ENCODE data around the gene UNC5A.

Gene UNC5A

DNA sequence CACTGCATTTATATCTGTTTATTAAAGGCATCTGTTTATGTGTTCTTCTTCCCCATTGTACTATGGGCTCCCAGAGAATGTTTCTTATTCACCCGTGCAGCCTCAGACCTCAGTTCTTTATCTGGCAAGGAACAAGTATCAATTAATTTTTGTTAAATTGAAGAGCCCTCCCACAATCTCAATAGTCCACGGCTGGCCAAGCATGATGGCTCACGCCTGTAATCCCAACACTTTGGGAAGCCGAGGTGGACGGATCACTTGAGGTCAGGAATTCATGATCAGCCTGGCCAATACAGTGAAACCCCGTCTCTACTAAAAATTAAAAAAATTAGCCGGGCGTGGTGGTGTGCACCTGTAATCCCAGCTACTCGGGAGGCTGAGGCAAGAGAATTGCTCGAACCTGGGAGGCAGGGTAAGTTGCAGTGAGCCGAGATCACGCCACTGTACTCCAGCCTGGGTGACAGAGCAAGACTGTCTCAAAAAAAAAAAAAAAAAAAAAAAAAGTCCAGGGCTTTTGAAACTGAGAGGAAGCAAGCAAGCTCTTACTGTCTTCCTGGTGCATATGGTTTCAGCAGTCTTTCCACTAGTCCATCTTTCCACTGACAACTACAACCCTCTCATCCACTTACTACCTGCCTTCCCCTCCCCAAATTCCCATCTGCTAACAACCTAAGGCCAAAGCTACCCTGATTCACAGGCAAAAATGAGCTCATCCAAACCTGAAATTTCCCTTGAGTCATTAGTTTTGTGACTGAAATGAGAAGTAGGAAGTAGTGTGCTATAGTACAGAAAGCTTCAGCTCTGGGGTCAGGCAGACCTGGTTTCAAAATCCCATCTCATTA is 91.1 kb downstream of the UNC5A start:
- H3K9ac ChIP-seq (ENCODE audit: low read length), result no peak overlapping the region
- no peak for DNase-seq
- peaks cover 21% of the 10 kb centered on the region for H3K4me1 ChIP-seq (ENCODE audit: control insufficient read depth, insufficient read depth, low read depth, low read length)
- H2BK5ac ChIP-seq (ENCODE audit: low read depth, low read length, poor library complexity, severe bottlenecking), result no peak overlapping the region
- H2AFZ ChIP-seq (ENCODE audit: low read depth, low read length), result no peak overlapping the region
- no peak overlapping the region for H3K23ac ChIP-seq (ENCODE audit: low read length in 2 of 2)
- no peak overlapping the region for H2BK15ac ChIP-seq (ENCODE audit: low read depth, poor library complexity, severe bottlenecking)
- H3K27ac ChIP-seq (ENCODE audit: low read length, poor library complexity, severe bottlenecking), result peak overlapping the region; percentile 96
- H3K4me3 ChIP-seq (ENCODE audit: insufficient read depth in 1 of 2, low read depth in 1 of 2, low read length in 2 of 2), result no peak overlapping the region
- no peaks in the 10 kb centered on the region for H3K9me3 ChIP-seq (ENCODE audit: control insufficient read depth, low read length)
- H3K14ac ChIP-seq (ENCODE audit: low read length in 2 of 2), result no peak overlapping the region
- peak overlapping the region; percentile 33 for H2AK5ac ChIP-seq (ENCODE audit: low read length, severe bottlenecking)
- H2BK120ac ChIP-seq (ENCODE audit: low read depth, low read length), result no peak overlapping the region
- H3K36me3 ChIP-seq (ENCODE audit: control insufficient read depth in 1 of 2, insufficient read depth in 2 of 2, low read depth in 1 of 2, low read length in 2 of 2), result peaks cover 13 to 54% of the 10 kb centered on the region in 2 experiments
- H3K79me1 ChIP-seq (replicated peaks; ENCODE audit: low read length, poor library complexity, severe bottlenecking), result no peaks in the 10 kb centered on the region
- H3K18ac ChIP-seq (ENCODE audit: low read depth in 1 of 2, low read length in 2 of 2), result no peak overlapping the region
- no peak overlapping the region for H3K4ac ChIP-seq (ENCODE audit: low read depth in 1 of 2, low read length in 2 of 2)
- no peak overlapping the region for H3K4me2 ChIP-seq (ENCODE audit: low read length, poor library complexity, severe bottlenecking)
- H3K27me3 ChIP-seq (ENCODE audit: control insufficient read depth in 1 of 2, insufficient read depth in 1 of 2, low read length in 2 of 2), result peaks cover 0 to 1% of the 10 kb centered on the region in 2 experiments
- H2BK12ac ChIP-seq (ENCODE audit: low read length in 2 of 2), result no peak overlapping the region
- no peak overlapping the region for H4K8ac ChIP-seq (ENCODE audit: low read length)
- WGBS, result 97% methylated on average over 12 of the region's 12 CpGs
- H4K91ac ChIP-seq (ENCODE audit: low read length), result no peak overlapping the region

DNA sequence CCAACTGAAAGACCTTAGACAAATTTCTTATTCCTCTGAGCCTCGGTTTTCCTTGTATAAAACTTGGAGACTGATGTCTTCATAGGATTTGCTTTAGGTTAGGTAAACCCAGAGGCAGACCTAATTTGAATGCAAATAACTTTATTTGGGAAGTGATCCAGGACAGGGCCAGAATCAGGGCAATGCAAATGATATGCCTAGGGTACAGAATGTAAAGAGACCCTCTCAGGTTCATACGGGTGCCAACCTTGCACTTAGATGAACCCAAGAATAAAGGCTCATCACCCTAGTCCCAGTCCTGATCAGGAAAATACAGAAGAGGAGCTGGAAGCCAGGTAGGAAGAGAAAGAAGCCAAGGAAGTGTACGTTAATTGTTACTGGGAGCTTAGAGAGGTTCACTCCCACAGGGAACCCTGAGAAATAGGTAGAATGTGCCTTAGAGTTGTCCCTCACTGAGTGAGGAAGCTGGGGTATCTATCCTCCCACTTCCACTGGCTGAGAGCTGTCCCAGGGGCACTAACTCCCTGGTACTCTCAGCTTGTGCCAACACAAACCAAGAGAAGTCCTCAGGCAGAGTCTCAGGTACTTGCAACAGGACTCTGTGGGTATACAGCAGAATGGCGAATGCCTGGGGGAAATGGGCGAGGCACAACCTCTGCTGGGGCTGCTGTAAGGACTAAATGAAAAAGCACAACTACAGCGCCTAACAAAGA is 91.9 kb downstream of the UNC5A start:
- 98% methylated on average over 6 of the region's 6 CpGs for WGBS

DNA sequence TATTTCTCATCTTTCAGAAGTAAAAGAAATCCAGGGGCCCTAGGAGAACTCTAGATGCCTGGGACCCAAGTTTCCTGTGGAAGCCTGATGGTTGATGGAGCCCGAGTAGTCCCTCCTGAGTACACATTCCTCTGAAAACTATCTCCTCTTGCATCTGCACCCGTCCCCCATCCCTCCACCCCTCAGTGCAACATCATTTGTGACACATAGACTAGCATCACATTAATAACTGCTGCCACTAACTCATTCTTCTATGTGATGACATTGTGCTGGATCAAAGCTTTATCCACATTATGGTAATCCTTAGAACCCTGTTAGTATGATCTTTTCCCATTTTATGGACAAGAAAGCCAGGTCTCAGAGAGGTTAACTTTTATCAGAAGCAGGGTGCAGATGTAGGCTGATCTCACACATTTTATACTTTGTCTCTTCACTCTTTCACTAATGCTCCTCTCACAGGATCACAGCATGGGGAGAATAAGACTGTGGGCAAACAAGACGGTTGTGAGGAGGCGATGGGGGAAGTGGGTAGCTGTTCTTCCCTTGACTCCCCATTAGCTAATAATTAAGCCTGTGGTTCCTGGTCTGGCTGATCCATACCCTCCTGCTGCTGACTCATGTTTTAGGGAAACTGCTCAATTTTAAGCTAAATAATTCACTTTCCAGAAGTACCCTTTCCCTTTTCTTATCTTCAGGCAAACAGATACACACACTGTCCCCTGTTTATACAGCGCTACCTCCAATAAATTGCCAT is 92.7 kb downstream of the UNC5A start:
- Histone ChIP-seq H3K36me3 (ENCODE audit: control insufficient read depth in 1 of 2, insufficient read depth in 2 of 2, low read depth in 1 of 2, low read length in 2 of 2) (peaks cover 13 to 70% of the 10 kb centered on the region in 2 experiments), H2BK5ac (ENCODE audit: low read depth, low read length, poor library complexity, severe bottlenecking) (peak overlapping the region; percentile 80), H3K14ac (ENCODE audit: low read length in 2 of 2) (no peak overlapping the region), H2AFZ (ENCODE audit: low read depth, low read length) (no peak overlapping the region), H2BK12ac (ENCODE audit: low read length in 2 of 2) (no peak overlapping the region), H3K79me1 (replicated peaks; ENCODE audit: low read length, poor library complexity, severe bottlenecking) (no peaks in the 10 kb centered on the region), H4K91ac (ENCODE audit: low read length) (no peak overlapping the region), H3K4me1 (ENCODE audit: control insufficient read depth, insufficient read depth, low read depth, low read length) (peaks cover 23% of the 10 kb centered on the region), H3K4ac (ENCODE audit: low read depth in 1 of 2, low read length in 2 of 2) (no peak overlapping the region), H3K9ac (ENCODE audit: low read length) (no peak overlapping the region), H4K8ac (ENCODE audit: low read length) (no peak overlapping the region), H3K23ac (ENCODE audit: low read length in 2 of 2) (no peak overlapping the region), H2AK5ac (ENCODE audit: low read length, severe bottlenecking) (peak overlapping the region; percentile 90), H2BK120ac (ENCODE audit: low read depth, low read length) (no peak overlapping the region), H3K9me3 (ENCODE audit: control insufficient read depth, low read length) (no peaks in the 10 kb centered on the region), H2BK15ac (ENCODE audit: low read depth, poor library complexity, severe bottlenecking) (no peak overlapping the region), H3K4me2 (ENCODE audit: low read length, poor library complexity, severe bottlenecking) (no peak overlapping the region), H3K4me3 (ENCODE audit: insufficient read depth in 1 of 2, low read depth in 1 of 2, low read length in 2 of 2) (no peak overlapping the region), H3K27me3 (ENCODE audit: control insufficient read depth in 1 of 2, insufficient read depth in 1 of 2, low read length in 2 of 2) (no peaks in the 10 kb centered on the region), H3K27ac (ENCODE audit: low read length, poor library complexity, severe bottlenecking) (peak overlapping the region; percentile 98), H3K18ac (ENCODE audit: low read depth in 1 of 2, low read length in 2 of 2) (no peak overlapping the region)
- no peak for DNase-seq
- WGBS, result 100% methylated on average over 5 of the region's 5 CpGs

More for the DNA sequence above, 91.9 kb downstream of the UNC5A start:
- H3K4ac ChIP-seq (ENCODE audit: low read depth in 1 of 2, low read length in 2 of 2), result no peak overlapping the region
- no peak overlapping the region for H2BK15ac ChIP-seq (ENCODE audit: low read depth, poor library complexity, severe bottlenecking)
- no peak overlapping the region for H3K23ac ChIP-seq (ENCODE audit: low read length in 2 of 2)
- H3K4me2 ChIP-seq (ENCODE audit: low read length, poor library complexity, severe bottlenecking), result no peak overlapping the region
- H3K4me1 ChIP-seq (ENCODE audit: control insufficient read depth, insufficient read depth, low read depth, low read length), result peaks cover 23% of the 10 kb centered on the region
- no peaks in the 10 kb centered on the region for H3K79me1 ChIP-seq (replicated peaks; ENCODE audit: low read length, poor library complexity, severe bottlenecking)
- no peak overlapping the region for H2AFZ ChIP-seq (ENCODE audit: low read depth, low read length)
- H4K8ac ChIP-seq (ENCODE audit: low read length), result no peak overlapping the region
- no peak overlapping the region for H2BK120ac ChIP-seq (ENCODE audit: low read depth, low read length)
- peak overlapping the region; percentile 90 for H2AK5ac ChIP-seq (ENCODE audit: low read length, severe bottlenecking)
- no peak for DNase-seq
- H3K9ac ChIP-seq (ENCODE audit: low read length), result no peak overlapping the region
- H3K27ac ChIP-seq (ENCODE audit: low read length, poor library complexity, severe bottlenecking), result peak overlapping the region; percentile 96
- H3K27me3 ChIP-seq (ENCODE audit: control insufficient read depth in 1 of 2, insufficient read depth in 1 of 2, low read length in 2 of 2), result no peaks in the 10 kb centered on the region
- H4K91ac ChIP-seq (ENCODE audit: low read length), result no peak overlapping the region
- H2BK12ac ChIP-seq (ENCODE audit: low read length in 2 of 2), result no peak overlapping the region
- H3K36me3 ChIP-seq (ENCODE audit: control insufficient read depth in 1 of 2, insufficient read depth in 2 of 2, low read depth in 1 of 2, low read length in 2 of 2), result peaks cover 13 to 62% of the 10 kb centered on the region in 2 experiments
- H3K4me3 ChIP-seq (ENCODE audit: insufficient read depth in 1 of 2, low read depth in 1 of 2, low read length in 2 of 2), result no peak overlapping the region
- H3K18ac ChIP-seq (ENCODE audit: low read depth in 1 of 2, low read length in 2 of 2), result no peak overlapping the region
- no peaks in the 10 kb centered on the region for H3K9me3 ChIP-seq (ENCODE audit: control insufficient read depth, low read length)
- H2BK5ac ChIP-seq (ENCODE audit: low read depth, low read length, poor library complexity, severe bottlenecking), result peak overlapping the region; percentile 76
- H3K14ac ChIP-seq (ENCODE audit: low read length in 2 of 2), result no peak overlapping the region

DNA sequence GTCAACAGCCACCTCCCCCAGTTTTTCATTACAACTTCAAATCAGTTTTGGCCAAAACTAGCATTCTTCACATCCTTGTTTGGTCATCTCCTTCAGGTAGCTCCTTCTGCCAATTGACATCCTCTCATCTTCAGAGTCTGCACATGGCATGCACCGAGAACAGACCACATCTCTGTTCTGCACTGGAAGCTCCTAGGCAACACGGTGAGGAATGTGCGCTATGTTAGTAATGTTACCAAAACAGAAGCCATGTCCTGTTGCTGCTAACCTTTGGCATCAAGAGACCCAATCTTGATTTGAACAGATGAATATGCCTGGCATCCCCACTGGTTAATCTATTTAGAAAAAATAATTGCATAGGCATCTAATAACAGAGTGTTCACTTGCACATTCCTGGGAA is 93.9 kb downstream of the UNC5A start:
- H3K4me1 ChIP-seq (ENCODE audit: control insufficient read depth, insufficient read depth, low read depth, low read length), result peaks cover 23% of the 10 kb centered on the region
- H3K14ac ChIP-seq (ENCODE audit: low read length in 2 of 2), result no peak overlapping the region
- no peak overlapping the region for H4K91ac ChIP-seq (ENCODE audit: low read length)
- H3K4me3 ChIP-seq (ENCODE audit: insufficient read depth in 1 of 2, low read depth in 1 of 2, low read length in 2 of 2), result no peak overlapping the region
- H2BK15ac ChIP-seq (ENCODE audit: low read depth, poor library complexity, severe bottlenecking), result no peak overlapping the region
- DNase-seq, result no peak
- no peak overlapping the region for H3K23ac ChIP-seq (ENCODE audit: low read length in 2 of 2)
- H3K9ac ChIP-seq (ENCODE audit: low read length), result no peak overlapping the region
- H2AK5ac ChIP-seq (ENCODE audit: low read length, severe bottlenecking), result peak overlapping the region; percentile 99
- no peaks in the 10 kb centered on the region for H3K27me3 ChIP-seq (ENCODE audit: control insufficient read depth in 1 of 2, insufficient read depth in 1 of 2, low read length in 2 of 2)
- H3K4ac ChIP-seq (ENCODE audit: low read depth in 1 of 2, low read length in 2 of 2), result no peak overlapping the region
- peaks cover 1% of the 10 kb centered on the region for H3K79me1 ChIP-seq (replicated peaks; ENCODE audit: low read length, poor library complexity, severe bottlenecking)
- 95% methylated on average over 3 of the region's 3 CpGs for WGBS
- no peak overlapping the region for H2BK12ac ChIP-seq (ENCODE audit: low read length in 2 of 2)
- no peak overlapping the region for H3K18ac ChIP-seq (ENCODE audit: low read depth in 1 of 2, low read length in 2 of 2)
- H3K27ac ChIP-seq (ENCODE audit: low read length, poor library complexity, severe bottlenecking), result peak overlapping the region; percentile 98
- peaks cover 12 to 82% of the 10 kb centered on the region in 2 experiments for H3K36me3 ChIP-seq (ENCODE audit: control insufficient read depth in 1 of 2, insufficient read depth in 2 of 2, low read depth in 1 of 2, low read length in 2 of 2)
- no peak overlapping the region for H3K4me2 ChIP-seq (ENCODE audit: low read length, poor library complexity, severe bottlenecking)
- H2BK5ac ChIP-seq (ENCODE audit: low read depth, low read length, poor library complexity, severe bottlenecking), result peak overlapping the region; percentile 80
- H2AFZ ChIP-seq (ENCODE audit: low read depth, low read length), result no peak overlapping the region
- no peak overlapping the region for H2BK120ac ChIP-seq (ENCODE audit: low read depth, low read length)
- H3K9me3 ChIP-seq (ENCODE audit: control insufficient read depth, low read length), result no peaks in the 10 kb centered on the region
- H4K8ac ChIP-seq (ENCODE audit: low read length), result no peak overlapping the region

Data from mesenchymal stem cell (in vitro differentiated cells and primary cell).